Panc1 (cell line): ENCODE measurements around the gene SLC9A9. TPM values are rescaled to one million over a fixed set of nuclear protein-coding genes. Genes with fewer than 3 reads are reported as not detected.

ENCODE experiments used
- ATAC-seq: fragments of 200-7000 bp; cut with Tn5 transposase; 2 replicates; pipeline ENCODE4 v1.9.1; 2020; ENCODE audit warnings: mild to moderate bottlenecking, moderate library complexity
- BruUV-seq: library from RNA; stranded (reverse); fragments of 400-500 nt; replicated peaks from 2 replicates; lab custom pipeline; 2021; lab: Mats Ljungman, UMichigan
- CTCF ChIA-PET: fragments of 300-600 bp; sonication (Branson Sonifier 250); formaldehyde crosslinking; loops from one replicate; lab custom pipeline; 2022; ENCODE audit warnings: antibody characterized with exemption; lab: Charles Lee
- POLR2A ChIA-PET: fragments of 300-600 bp; sonication (Branson Sonifier 250); formaldehyde crosslinking; loops from one replicate; lab custom pipeline; 2022; ENCODE audit warnings: antibody characterized with exemption; lab: Charles Lee
- DNase-seq: peaks from one replicate; pipeline ENCODE4 v3.0.0-alpha.2; 2010; ENCODE audit warnings: low read depth, low spot score
- H3K27ac ChIP-seq: 2 replicates; pipeline ENCODE4 v1.5.1; 2011; ENCODE audit warnings: mild to moderate bottlenecking, low read length, inconsistent platforms
- H3K27me3 ChIP-seq: fragments of 200-500 bp; sonication (Bioruptor generic); 2 replicates; pipeline ENCODE4 v1.6.0; 2014; ENCODE audit warnings: low read length, inconsistent platforms; ENCODE audit not compliant: control insufficient read depth, insufficient read depth
- H3K36me3 ChIP-seq: fragments of 200-500 bp; sonication (Bioruptor generic); 2 replicates; pipeline ENCODE4 v1.5.1; 2014; ENCODE audit warnings: inconsistent platforms, mild to moderate bottlenecking, low read length, moderate library complexity; ENCODE audit not compliant: control insufficient read depth, insufficient read depth
- H3K4me1 ChIP-seq: 2 replicates; pipeline ENCODE4 v1.5.1; 2011; ENCODE audit warnings: inconsistent platforms, mild to moderate bottlenecking, low read length, moderate library complexity; ENCODE audit not compliant: control insufficient read depth, insufficient read depth
- H3K4me3 ChIP-seq, 2 experiments: 2 replicates each; pipeline ENCODE4 v1.5.1; 2011 to 2012; ENCODE audit warnings: low read depth in 2 of 2, low read length in 2 of 2, mild to moderate bottlenecking in 2 of 2, inconsistent platforms in 1 of 2, moderate library complexity in 1 of 2
- H3K9me3 ChIP-seq: fragments of 200-500 bp; sonication (Bioruptor generic); 2 replicates; pipeline ENCODE4 v1.5.1; 2014; ENCODE audit warnings: low read depth, mild to moderate bottlenecking, inconsistent platforms, low read length, moderate library complexity; ENCODE audit not compliant: control insufficient read depth, insufficient read depth
- CTCF ChIP-seq: fragments of 450-650 bp; IDR thresholded peaks from 2 replicates; pipeline ENCODE4 v1.5.1; 2017; ENCODE audit warnings: mild to moderate bottlenecking
- POLR2AphosphoS5 ChIP-seq: IDR thresholded peaks from 2 replicates; pipeline ENCODE4 v1.6.1; 2012; ENCODE audit warnings: mild to moderate bottlenecking, low read depth, low read length, moderate library complexity
- REST ChIP-seq, 2 experiments: IDR thresholded peaks; 2 replicates each; pipeline ENCODE4 v1.6.1; 2011 to 2012; ENCODE audit warnings: low read depth in 2 of 2, control low read depth in 1 of 2, low read length in 1 of 2, mild to moderate bottlenecking in 1 of 2, moderate library complexity in 1 of 2; ENCODE audit not compliant: insufficient read depth in 1 of 2
- SIN3A ChIP-seq: IDR thresholded peaks from 2 replicates; pipeline ENCODE4 v1.6.1; 2012; ENCODE audit warnings: low read depth, mild to moderate bottlenecking, low read length, moderate library complexity, borderline replicate concordance; ENCODE audit not compliant: insufficient read depth
- TCF7L2 ChIP-seq: IDR thresholded peaks from 2 replicates; pipeline ENCODE4 v1.6.1; 2011; ENCODE audit warnings: mild to moderate bottlenecking, low read depth, low read length, inconsistent platforms
- in situ Hi-C: cut with HindIII; loops from 2 replicates; pipeline ENCODE4 v1.10.0; 2016; ENCODE audit warnings: low sequenced_read_pairs, low pct_unique_long_range_greater_than_20kb
- intact Hi-C: fragments of 100-400 bp; cut with micrococcal nuclease; formaldehyde crosslinking; loops from one replicate; pipeline ENCODE4 v1.10.0; 2022; ENCODE audit not compliant: unreplicated experiment
- total RNA-seq: library from RNA; stranded (reverse); gene quantifications from one replicate; pipeline ENCODE4 v1.2.1, GENCODE V29; 2021; ENCODE audit not compliant: unreplicated experiment

Gene SLC9A9
- total RNA-seq, 1 experiment from 2014 or later: not detected

DNA sequence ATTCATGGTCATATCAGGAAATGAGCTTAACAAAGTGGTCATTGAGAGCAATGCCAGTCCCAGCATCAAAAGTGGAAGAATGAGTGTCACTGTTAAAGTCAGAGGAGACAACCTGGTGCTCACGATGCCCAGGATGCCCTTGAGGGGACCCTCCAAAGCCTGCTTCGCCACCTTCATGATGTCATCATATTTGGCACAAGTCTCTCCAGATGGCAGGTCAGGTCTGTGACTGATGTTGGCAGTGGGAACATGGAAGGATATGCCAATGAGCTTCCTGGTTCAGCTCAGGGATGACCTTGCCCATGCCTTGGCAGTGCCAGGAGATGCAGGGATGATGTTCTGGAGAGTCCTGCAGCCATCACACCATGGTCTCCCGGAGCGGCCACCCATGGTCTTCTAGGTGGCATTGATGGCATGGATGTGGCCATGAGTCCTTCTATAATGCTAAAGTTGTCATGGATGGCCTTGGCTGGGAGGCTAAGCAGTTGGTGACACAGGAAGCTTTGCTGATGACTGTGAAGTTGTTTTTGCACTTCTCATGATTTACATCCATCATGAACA, 344.9 kb downstream of the SLC9A9 start:
- POLR2A ChIA-PET: interaction anchor here (0.6 kb wide), 1 partner anchor 27 kb away, joined by 5 read pairs; no protein-coding TSS in a partner anchor
- DNase-seq (no peak), ATAC-seq (no peak)
- CTCF ChIA-PET: no interaction called here
- no peak overlapping the region for H3K4me3 ChIP-seq
- no TSS peak for BruUV-seq
- H3K36me3 ChIP-seq: no peaks in the 10 kb centered on the region
- H3K9me3 ChIP-seq: no peaks in the 10 kb centered on the region
- H3K27me3 ChIP-seq: no peaks in the 10 kb centered on the region
- no peak overlapping the region for H3K27ac ChIP-seq
- no peak for TF ChIP-seq TCF7L2
- no peak for TF ChIP-seq SIN3A
- no peak for TF ChIP-seq CTCF
- no peak for TF ChIP-seq REST (IDR thresholded peaks at IDR 0.05; ENCODE audit: insufficient read depth in 1 of 2, low read depth in 2 of 2, low read length in 1 of 2)
- TF ChIP-seq POLR2AphosphoS5: no peak
- intact Hi-C loops (no loop called here), in situ Hi-C loops (no loop called here)
- no peaks in the 10 kb centered on the region for H3K4me1 ChIP-seq

- no peaks in the 10 kb centered on the region for H3K9me3 ChIP-seq
- POLR2A ChIA-PET: no interaction called here
- DNase-seq: no peak
- no peak overlapping the region for H3K4me3 ChIP-seq
- H3K36me3 ChIP-seq: no peaks in the 10 kb centered on the region
- no peaks in the 10 kb centered on the region for H3K27me3 ChIP-seq
- intact Hi-C loops: no loop called here
- no TSS peak for BruUV-seq
- CTCF ChIA-PET: no interaction called here
- no peak for ATAC-seq
- in situ Hi-C loops: no loop called here
- TF ChIP-seq SIN3A: no peak
- TF ChIP-seq TCF7L2: no peak
- no peak for TF ChIP-seq REST (IDR thresholded peaks at IDR 0.05; ENCODE audit: insufficient read depth in 1 of 2, low read depth in 2 of 2, low read length in 1 of 2)
- no peak for TF ChIP-seq POLR2AphosphoS5
- no peak for TF ChIP-seq CTCF
- no peak overlapping the region for H3K27ac ChIP-seq
- no peaks in the 10 kb centered on the region for H3K4me1 ChIP-seq
Measured at GRCh38 chr3:143502081-143502480, 346.2 kb downstream of the SLC9A9 start.
